IPS-20b (cell line): ENCODE data around the gene NPM1.
"Not testable (repeated sequence)": the region's sequence is repeated elsewhere in the genome, so short reads cannot be mapped to it uniquely, and the experiment has no call there.

Experiments used
- H3K27ac ChIP-seq: one replicate; pipeline ENCODE4 v1.5.1; 2013; ENCODE audit warnings: low read length
- H3K27me3 ChIP-seq: 2 replicates; pipeline ENCODE4 v1.6.1; 2013; ENCODE audit warnings: mild to moderate bottlenecking, low read length, inconsistent platforms; ENCODE audit not compliant: insufficient read depth
- H3K36me3 ChIP-seq: 2 replicates; pipeline ENCODE4 v1.6.1; 2013; ENCODE audit warnings: low read depth, mild to moderate bottlenecking, inconsistent platforms, low read length, moderate library complexity; ENCODE audit not compliant: insufficient read depth
- H3K4me1 ChIP-seq: 2 replicates; pipeline ENCODE4 v1.6.1; 2013; ENCODE audit warnings: mild to moderate bottlenecking, control low read depth, inconsistent platforms, low read length, moderate library complexity; ENCODE audit not compliant: insufficient read depth
- H3K4me3 ChIP-seq: 2 replicates; pipeline ENCODE4 v1.5.1; 2013; ENCODE audit warnings: mild to moderate bottlenecking, low read length, inconsistent platforms
- H3K9ac ChIP-seq: 2 replicates; pipeline ENCODE4 v1.6.1; 2013; ENCODE audit warnings: low read depth, mild to moderate bottlenecking, inconsistent platforms, low read length, moderate library complexity
- H3K9me3 ChIP-seq: 2 replicates; pipeline ENCODE4 v1.6.1; 2013; ENCODE audit warnings: mild to moderate bottlenecking, low read depth, low read length, inconsistent platforms; ENCODE audit not compliant: insufficient read depth

Gene NPM1, protein sequence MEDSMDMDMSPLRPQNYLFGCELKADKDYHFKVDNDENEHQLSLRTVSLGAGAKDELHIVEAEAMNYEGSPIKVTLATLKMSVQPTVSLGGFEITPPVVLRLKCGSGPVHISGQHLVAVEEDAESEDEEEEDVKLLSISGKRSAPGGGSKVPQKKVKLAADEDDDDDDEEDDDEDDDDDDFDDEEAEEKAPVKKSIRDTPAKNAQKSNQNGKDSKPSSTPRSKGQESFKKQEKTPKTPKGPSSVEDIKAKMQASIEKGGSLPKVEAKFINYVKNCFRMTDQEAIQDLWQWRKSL

GRCh38 chr5:171387345-171387969 is at the start of gene NPM1:
Gene NPM1, plus strand, starts transcription at chr5:171387849. Its CDS starts 100 bp downstream, at chr5:171387949.
- Histone ChIP-seq H3K36me3 (peaks cover 41% of the 10 kb centered on the region), H3K4me1 (peaks cover 7% of the 10 kb centered on the region; the same call in 1 of the 2 replicates), H3K27me3 (no peaks in the 10 kb centered on the region), H3K27ac (peak within 1 kb of the TSS; percentile 96), H3K4me3 (peak within 1 kb of the TSS; percentile 98), H3K9ac (peak within 1 kb of the TSS; percentile 99), H3K9me3 (no peaks in the 10 kb centered on the region)

- Histone ChIP-seq H3K36me3 (no peaks in the 10 kb centered on the region), H3K9ac (no peak overlapping the region), H3K4me3 (no peak overlapping the region), H3K27ac (no peak overlapping the region), H3K4me1 (no peaks in the 10 kb centered on the region), H3K27me3 (peaks cover 34% of the 10 kb centered on the region), H3K9me3 (no peaks in the 10 kb centered on the region)
These were observed 47.6 kb upstream of the NPM1 start for GRCh38 chr5:171340042-171340441.

DNA sequence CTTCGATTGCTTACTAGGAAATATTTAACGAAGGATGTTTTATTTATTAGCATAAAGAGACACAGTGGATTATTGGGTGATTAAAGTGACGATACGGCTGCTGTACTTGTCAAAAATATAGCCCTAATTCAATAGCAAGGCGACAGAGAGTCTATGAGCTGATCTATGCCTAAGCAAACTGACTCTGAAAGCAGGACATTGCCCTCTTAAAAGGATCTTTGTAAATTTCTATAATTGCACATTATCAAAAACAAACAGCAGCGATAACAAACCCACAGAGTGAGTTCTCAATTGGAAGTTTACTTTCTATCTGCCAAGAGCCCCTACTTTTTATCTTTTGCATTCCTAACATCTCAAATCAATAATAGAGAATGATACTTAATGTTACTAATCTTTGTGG is 47.2 kb upstream of the NPM1 start:
- Histone ChIP-seq H3K9ac (no peak overlapping the region), H3K27me3 (peaks cover 30% of the 10 kb centered on the region), H3K27ac (no peak overlapping the region), H3K9me3 (no peaks in the 10 kb centered on the region), H3K4me1 (no peaks in the 10 kb centered on the region), H3K36me3 (no peaks in the 10 kb centered on the region), H3K4me3 (no peak overlapping the region)

DNA sequence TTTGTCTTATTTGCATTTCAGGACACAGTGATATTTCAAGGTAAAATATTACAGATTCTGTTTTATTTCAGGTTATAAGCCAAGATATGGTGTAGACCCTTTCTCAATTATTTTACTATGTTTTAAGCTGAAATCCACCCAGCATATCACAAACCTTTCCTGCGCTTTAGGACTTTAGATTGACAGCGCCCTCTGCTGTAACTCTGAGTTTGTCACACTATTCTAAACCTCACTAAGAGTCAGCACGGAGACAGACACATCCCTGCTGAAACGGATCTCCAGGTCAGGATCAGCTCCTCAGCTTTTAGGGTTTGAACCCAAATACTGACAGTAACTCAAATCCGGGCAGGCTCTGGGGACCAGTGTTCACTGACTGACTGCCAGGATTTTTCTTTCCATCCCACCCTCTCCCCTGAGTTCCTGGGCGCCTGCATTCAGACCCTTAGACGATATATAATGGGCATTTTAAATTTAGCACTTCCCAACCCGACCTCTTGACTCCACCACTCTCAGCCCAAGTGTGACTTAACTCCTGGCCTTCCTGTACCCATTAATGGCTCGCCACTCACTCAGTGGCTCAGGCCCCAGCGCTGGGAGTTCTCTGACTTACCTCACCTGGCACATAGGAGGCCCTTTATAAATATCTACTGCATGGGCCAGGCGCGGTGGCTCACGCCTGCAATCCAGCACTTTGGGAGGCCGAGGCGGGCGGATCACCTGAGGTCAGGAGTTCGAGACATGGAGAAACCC is 45.1 kb upstream of the NPM1 start:
- peaks cover 9% of the 10 kb centered on the region for H3K27me3 ChIP-seq
- H3K4me3 ChIP-seq = no peak overlapping the region
- H3K9ac ChIP-seq = no peak overlapping the region
- no peak overlapping the region for H3K27ac ChIP-seq
- no peaks in the 10 kb centered on the region for H3K9me3 ChIP-seq
- H3K36me3 ChIP-seq = no peaks in the 10 kb centered on the region
- H3K4me1 ChIP-seq = no peaks in the 10 kb centered on the region

- H3K36me3 ChIP-seq = no peaks in the 10 kb centered on the region
- no peaks in the 10 kb centered on the region for H3K9me3 ChIP-seq
- H3K27me3 ChIP-seq = no peaks in the 10 kb centered on the region
- H3K9ac ChIP-seq = no peak overlapping the region
- no peak overlapping the region for H3K27ac ChIP-seq
- H3K4me3 ChIP-seq = no peak overlapping the region
- no peaks in the 10 kb centered on the region for H3K4me1 ChIP-seq
These were observed 42.6 kb upstream of the NPM1 start for GRCh38 chr5:171344936-171345608.

DNA sequence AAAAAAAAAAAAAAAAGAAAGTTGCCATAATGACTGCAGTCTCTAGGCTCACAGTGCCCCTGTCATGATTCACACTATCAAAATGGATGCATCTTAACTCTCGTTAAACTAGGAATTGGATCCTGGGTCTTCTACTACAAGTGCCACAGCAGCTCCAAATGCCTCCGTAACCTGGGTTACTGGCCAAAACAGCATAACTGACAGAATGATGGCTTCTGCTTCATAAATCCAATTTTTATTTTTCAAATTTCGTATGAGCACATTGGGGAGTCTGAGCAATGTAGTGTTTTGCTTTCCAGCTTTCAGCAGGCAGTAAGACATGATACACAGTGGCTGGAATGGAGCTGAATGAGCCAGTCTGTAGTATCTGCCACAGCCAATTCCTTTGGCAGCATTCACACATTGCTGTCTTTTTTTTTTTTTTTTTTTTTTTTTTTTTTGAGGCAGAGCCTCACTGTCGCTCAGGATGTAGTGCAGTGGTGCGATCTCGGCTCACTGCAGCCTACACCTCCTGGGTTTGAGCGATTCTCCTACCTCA is 36.0 kb upstream of the NPM1 start:
- Histone ChIP-seq H3K9me3 (no peaks in the 10 kb centered on the region), H3K4me3 (no peak overlapping the region)

DNA sequence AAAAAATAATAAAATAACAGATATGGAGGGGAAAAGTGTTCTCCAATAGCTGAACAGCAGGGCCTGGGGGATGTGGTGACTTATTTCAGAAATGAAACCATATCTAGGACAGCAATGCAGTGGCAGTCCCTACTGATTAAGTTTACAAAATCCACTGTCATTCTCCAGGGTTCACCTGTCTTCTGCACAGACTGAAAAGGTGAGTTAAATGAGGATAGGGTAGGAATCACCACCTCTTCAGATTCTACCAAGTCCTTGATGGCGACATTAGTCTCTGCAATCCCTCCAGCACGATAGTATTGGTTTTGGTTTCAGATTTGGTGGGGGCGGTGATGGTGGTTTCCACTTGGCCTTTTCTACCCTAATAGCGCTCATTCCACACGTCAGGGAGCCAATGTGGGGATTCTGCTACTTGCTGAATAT is 32.3 kb upstream of the NPM1 start:
- no peaks in the 10 kb centered on the region for H3K4me1 ChIP-seq
- no peaks in the 10 kb centered on the region for H3K36me3 ChIP-seq
- no peaks in the 10 kb centered on the region for H3K9me3 ChIP-seq
- no peak overlapping the region for H3K9ac ChIP-seq
- H3K27me3 ChIP-seq = no peaks in the 10 kb centered on the region
- no peak overlapping the region for H3K27ac ChIP-seq
- no peak overlapping the region for H3K4me3 ChIP-seq

More for the DNA sequence above, 36.0 kb upstream of the NPM1 start:
- no peaks in the 10 kb centered on the region for H3K36me3 ChIP-seq
- no peaks in the 10 kb centered on the region for H3K27me3 ChIP-seq
- H3K9ac ChIP-seq = no peak overlapping the region
- no peak overlapping the region for H3K27ac ChIP-seq
- H3K4me1 ChIP-seq = no peaks in the 10 kb centered on the region

DNA sequence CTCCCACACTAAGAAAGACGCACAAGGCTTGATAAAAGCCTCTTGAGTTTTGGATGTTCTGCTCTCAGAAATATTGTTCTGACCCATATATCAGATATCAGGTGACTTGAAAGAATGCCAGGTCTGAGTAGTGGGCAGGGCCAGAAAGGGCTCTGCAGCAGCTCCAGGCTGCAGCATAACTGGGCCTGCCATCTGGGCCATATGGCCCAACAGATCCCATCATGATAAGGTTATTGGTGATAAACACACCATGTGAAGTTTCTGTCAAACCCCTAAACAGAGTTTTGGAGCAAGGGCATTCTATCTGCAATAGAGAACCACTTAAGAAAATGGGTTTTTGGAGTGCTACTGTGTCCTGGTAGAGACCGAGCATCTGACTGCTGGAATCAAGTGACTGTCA is 29.8 kb upstream of the NPM1 start:
- Histone ChIP-seq H3K27me3 (no peaks in the 10 kb centered on the region), H3K27ac (no peak overlapping the region), H3K9me3 (no peaks in the 10 kb centered on the region), H3K4me3 (no peak overlapping the region), H3K9ac (no peak overlapping the region), H3K36me3 (no peaks in the 10 kb centered on the region), H3K4me1 (peaks cover 5% of the 10 kb centered on the region; the same call in 1 of the 2 replicates)

- not testable (repeated sequence) for H3K27ac ChIP-seq, H3K36me3 ChIP-seq, H3K4me1 ChIP-seq, H3K4me3 ChIP-seq, H3K9ac ChIP-seq, H3K9me3 ChIP-seq, H3K27me3 ChIP-seq
These were observed 26.5 kb upstream of the NPM1 start for GRCh38 chr5:171361151-171361550.

- H3K27ac ChIP-seq, H3K36me3 ChIP-seq, H3K9me3 ChIP-seq, H3K4me1 ChIP-seq, H3K9ac ChIP-seq, H3K27me3 ChIP-seq, H3K4me3 ChIP-seq: not testable (repeated sequence)
These were observed 24.4 kb upstream of the NPM1 start for GRCh38 chr5:171363249-171363648.

GRCh38 chr5:171363846-171364245 is 23.8 kb upstream of the NPM1 start:
- Histone ChIP-seq H3K27ac (no peak overlapping the region), H3K4me1 (peaks cover 5% of the 10 kb centered on the region; the same call in 1 of the 2 replicates), H3K27me3 (no peaks in the 10 kb centered on the region; the same call in 1 of the 2 replicates), H3K36me3 (no peaks in the 10 kb centered on the region), H3K9ac (no peak overlapping the region), H3K4me3 (no peak overlapping the region), H3K9me3 (no peaks in the 10 kb centered on the region)
